ENCODE measurements around the gene KCNIP1. TPM values are rescaled to one million over a fixed set of nuclear protein-coding genes. Genes with fewer than 3 reads are reported as not detected.

Gene KCNIP1
- total RNA-seq, 1 donor from 2014 or later: 2.3 TPM

GRCh38 chr5:170581211-170581610 is 77.4 kb downstream of the KCNIP1 start:
- TF ChIP-seq CTCF (IDR thresholded peaks at IDR 0.05; ENCODE audit: unreplicated experiment): no peak

GRCh38 chr5:170582644-170583330 is 79.0 kb downstream of the KCNIP1 start:
- peaks cover 88% of the 10 kb centered on the region for H3K27me3 Mint-ChIP-seq (ENCODE audit: low read depth)
- TF ChIP-seq CTCF (IDR thresholded peaks at IDR 0.05; ENCODE audit: unreplicated experiment): no peak
- DNase-seq (ENCODE audit: low spot score in 2 of 2, unreplicated experiment in 2 of 2): no peak
- H3K27ac Mint-ChIP-seq: no peak overlapping the region
- peaks cover 1% of the 10 kb centered on the region for H3K36me3 Mint-ChIP-seq
- H3K4me3 Mint-ChIP-seq: no peak overlapping the region
- peaks cover 10% of the 10 kb centered on the region for H3K9me3 Mint-ChIP-seq
- peaks cover 7% of the 10 kb centered on the region for H3K4me1 Mint-ChIP-seq

More at GRCh38 chr5:170581211-170581610, 77.4 kb downstream of the KCNIP1 start:
- Mint-ChIP-seq H3K4me1 (peaks cover 7% of the 10 kb centered on the region), H3K4me3 (no peak overlapping the region), H3K27ac (no peak overlapping the region), H3K36me3 (no peaks in the 10 kb centered on the region), H3K9me3 (peaks cover 7% of the 10 kb centered on the region), H3K27me3 (ENCODE audit: low read depth) (peaks cover 86% of the 10 kb centered on the region)
- DNase-seq (ENCODE audit: low spot score in 2 of 2, unreplicated experiment in 2 of 2): no peak

GRCh38 chr5:170584003-170584402 is 80.2 kb downstream of the KCNIP1 start:
- Mint-ChIP-seq H3K36me3 (peaks cover 1% of the 10 kb centered on the region), H3K27me3 (ENCODE audit: low read depth) (peaks cover 87% of the 10 kb centered on the region), H3K9me3 (peaks cover 3% of the 10 kb centered on the region), H3K27ac (no peak overlapping the region), H3K4me3 (no peak overlapping the region), H3K4me1 (peaks cover 7% of the 10 kb centered on the region)
- no peak for DNase-seq (ENCODE audit: low spot score in 2 of 2, unreplicated experiment in 2 of 2)
- no peak for TF ChIP-seq CTCF (IDR thresholded peaks at IDR 0.05; ENCODE audit: unreplicated experiment)

- Mint-ChIP-seq H3K27ac (peak overlapping the region; percentile 13), H3K27me3 (ENCODE audit: low read depth) (peaks cover 87% of the 10 kb centered on the region), H3K9me3 (peaks cover 3% of the 10 kb centered on the region), H3K4me3 (no peak overlapping the region), H3K4me1 (peaks cover 7% of the 10 kb centered on the region), H3K36me3 (peaks cover 1% of the 10 kb centered on the region)
- no peak for DNase-seq (ENCODE audit: low spot score in 2 of 2, unreplicated experiment in 2 of 2)
- no peak for TF ChIP-seq CTCF (IDR thresholded peaks at IDR 0.05; ENCODE audit: unreplicated experiment)
These were observed 80.7 kb downstream of the KCNIP1 start for GRCh38 chr5:170584450-170585058.

- DNase-seq (ENCODE audit: low spot score in 2 of 2, unreplicated experiment in 2 of 2): no peak
- Mint-ChIP-seq H3K4me1 (peaks cover 7% of the 10 kb centered on the region), H3K36me3 (peaks cover 1% of the 10 kb centered on the region), H3K4me3 (no peak overlapping the region), H3K9me3 (peaks cover 3% of the 10 kb centered on the region), H3K27me3 (ENCODE audit: low read depth) (peaks cover 87% of the 10 kb centered on the region), H3K27ac (no peak overlapping the region)
- no peak for TF ChIP-seq CTCF (IDR thresholded peaks at IDR 0.05; ENCODE audit: unreplicated experiment)
These were observed 81.6 kb downstream of the KCNIP1 start for GRCh38 chr5:170585273-170585948.

All from mesothelial cell of epicardium (in vitro differentiated cells).